Amygdala (tissue), 56 donors: ENCODE data around the gene SMAD6.

Source experiments
- DNase-seq, 56 donors: peaks; one replicate each; lab custom pipeline; 2025; lab: John Stamatoyannopoulos, UW

Gene SMAD6

DNA sequence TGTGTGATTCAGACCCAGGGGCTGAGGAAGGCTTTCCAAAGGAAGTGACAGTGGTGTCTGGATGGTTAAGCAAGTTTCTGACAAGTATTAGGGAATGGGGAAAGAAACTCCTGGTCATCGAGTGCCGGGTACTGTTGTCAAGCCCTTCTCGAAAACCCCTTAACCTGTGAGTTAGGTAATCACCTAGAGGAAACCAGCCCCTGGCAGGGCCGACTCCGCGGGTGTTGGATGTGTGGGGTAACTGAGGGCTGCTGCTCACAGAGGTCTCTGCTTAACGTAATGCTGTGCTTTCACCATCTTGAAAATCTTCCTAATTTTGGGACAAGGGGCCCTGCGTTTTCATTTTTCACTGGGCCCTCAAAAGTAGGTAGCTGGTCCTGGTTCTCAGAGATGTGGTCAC is 67.0 kb downstream of the SMAD6 start:
- DNase-seq = no peak

DNA sequence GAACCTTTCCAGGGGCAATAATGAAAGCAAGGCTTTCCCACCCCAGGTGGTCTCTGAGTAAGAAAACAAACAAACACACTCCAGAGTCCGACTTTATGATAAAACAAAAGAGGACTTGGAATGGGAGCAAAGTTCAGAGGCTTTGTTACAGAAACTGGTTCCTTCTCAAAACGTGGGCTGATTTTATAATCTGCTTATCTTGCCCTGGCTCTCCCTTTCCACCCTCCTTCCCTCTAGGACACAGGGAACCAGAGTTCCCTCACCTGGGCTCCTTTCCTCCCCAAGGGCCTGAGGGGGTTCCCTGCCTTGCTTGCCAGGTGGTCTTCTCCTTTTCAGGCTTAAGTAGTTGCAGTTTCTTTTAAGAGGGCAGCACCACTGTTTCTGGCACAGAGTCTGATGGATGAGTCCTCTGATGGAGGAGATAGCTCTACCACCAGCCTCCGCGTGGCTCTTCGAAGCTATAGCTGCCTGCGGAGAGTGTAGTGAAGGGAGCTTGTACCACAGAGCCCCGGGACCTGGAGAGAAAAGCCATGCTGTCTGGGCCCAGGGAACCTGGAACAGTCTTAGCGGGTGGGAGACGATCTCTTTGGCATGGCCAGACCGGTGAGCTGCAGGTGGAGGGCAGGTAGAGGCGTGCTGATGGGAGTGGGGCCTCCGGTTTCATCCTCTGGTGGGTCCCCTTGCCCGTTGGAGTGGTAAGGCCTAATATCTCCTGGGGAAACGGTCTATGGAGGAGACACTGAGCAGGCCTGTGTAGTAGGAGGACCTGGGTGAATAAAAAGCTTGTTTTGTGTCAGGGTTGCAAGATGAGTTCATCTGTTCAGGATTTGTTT is 68.7 kb downstream of the SMAD6 start:
- no peak for DNase-seq

DNA sequence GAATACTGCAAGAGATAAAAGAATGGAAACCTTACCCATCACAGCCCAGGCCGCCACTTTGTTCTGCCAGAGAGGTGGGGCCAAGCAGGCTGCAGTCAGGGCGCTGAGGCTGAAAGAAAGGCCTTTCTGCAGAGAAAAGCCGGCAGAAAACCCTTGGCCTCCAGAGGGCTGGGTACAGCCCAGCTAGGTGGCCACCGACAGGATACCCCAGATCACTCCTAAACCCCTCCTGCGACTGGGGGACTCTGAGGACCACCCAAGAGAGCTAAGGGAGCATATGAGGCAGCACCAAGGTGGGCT is 69.3 kb downstream of the SMAD6 start:
- no peak for DNase-seq

DNA sequence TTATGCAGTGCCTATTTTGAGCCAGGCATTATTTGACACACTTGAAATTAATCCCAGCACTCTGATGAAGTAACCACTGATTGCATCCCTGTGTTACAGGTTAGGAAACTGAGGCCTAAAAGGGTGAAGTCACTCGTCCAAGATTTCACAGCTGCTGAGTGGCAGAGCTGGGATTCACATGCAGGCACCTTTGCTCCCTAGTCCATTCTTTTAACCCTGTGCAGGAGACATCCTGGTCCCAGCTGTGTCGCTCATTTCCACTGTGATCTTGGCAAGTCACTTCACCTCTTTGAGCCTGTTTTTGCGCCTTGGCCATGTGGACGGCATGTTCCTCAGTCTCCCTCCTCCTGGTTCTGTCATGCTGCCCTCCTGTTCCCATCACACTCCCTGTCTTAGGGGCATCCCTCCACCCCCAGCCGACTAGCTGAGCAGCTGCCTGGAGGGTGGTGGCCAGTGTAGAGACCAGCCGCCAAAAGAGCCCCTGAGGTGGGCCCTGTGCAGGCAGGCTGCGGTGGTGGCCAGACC is 70.6 kb downstream of the SMAD6 start:
- DNase-seq = no peak

DNA sequence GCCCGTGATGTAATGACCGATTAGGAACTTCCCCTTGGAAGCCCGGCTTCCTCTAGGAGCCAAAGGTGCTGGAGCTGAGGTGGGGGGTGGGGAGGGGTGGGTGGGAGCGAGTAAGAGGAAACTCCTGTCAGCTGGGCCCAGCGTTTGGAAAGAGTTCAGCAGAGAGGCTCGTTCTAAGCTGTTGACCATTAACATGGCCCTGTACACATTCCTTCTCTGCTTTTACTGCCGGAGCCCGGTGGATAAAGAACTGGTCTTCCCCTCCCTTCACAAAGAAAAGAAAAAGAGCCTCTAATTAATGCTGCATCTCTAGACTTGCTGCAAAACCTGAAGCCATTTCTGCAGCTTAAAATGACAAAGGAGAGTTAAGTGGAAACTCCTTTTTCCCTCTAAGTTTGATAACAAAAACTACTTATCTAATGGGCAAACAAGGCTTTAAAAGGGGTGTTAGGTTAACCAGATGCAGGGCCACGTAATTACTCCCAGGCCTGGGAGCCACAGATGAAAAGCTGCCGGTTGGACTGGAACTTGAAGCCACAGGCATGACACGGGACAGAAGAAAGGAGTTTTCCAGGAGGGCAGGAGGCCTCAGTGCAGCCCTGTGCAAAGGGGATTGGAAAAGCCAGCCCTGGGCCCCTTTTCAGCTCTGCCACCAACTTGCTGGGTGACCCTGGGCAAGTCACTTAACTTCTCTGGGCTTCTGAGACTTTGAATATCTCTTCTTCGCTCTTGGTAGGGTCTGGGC is 71.3 kb downstream of the SMAD6 start:
- no peak for DNase-seq

DNA sequence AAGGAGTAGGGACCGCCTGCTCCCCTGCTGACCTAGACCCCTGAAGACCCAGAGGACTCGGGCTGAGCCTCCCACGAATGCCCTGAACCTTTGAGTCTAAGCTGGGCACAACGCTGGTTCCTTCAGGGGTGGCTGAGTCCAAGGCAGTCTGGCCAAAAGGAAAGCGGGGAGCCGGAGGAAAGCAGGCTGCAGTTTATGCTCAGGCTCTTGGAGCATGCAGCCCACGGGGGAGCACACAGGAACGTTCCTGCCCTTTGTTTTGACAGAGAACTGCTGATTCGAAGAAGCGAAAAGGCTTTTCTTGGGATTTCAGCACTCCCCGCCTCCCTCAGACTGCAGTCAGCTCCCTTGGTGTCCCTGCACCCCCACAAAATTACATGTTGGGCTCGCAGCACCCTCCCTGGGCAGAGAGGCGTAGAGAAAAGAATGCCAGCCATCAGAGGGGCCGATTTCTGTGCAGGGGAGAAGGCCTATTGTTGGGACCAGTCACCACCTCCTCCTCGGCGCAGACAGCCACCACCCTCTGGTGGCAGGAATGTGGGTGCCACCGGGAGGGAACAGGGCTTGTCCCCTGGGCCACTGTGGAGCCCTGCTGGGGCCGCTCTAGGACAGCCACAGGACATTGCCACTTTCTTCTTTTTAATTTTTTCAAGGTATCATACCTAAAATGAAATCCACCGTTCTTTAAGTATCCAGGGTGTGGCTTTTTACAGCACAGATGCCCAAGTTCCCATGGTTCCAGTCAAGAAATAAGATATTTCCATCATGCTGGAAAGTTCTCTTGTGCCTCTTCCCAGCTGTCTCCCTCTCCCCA is 72.2 kb downstream of the SMAD6 start:
- DNase-seq = peak in 48 of 56 donors; percentile 5 to 75 (median 38)

DNA sequence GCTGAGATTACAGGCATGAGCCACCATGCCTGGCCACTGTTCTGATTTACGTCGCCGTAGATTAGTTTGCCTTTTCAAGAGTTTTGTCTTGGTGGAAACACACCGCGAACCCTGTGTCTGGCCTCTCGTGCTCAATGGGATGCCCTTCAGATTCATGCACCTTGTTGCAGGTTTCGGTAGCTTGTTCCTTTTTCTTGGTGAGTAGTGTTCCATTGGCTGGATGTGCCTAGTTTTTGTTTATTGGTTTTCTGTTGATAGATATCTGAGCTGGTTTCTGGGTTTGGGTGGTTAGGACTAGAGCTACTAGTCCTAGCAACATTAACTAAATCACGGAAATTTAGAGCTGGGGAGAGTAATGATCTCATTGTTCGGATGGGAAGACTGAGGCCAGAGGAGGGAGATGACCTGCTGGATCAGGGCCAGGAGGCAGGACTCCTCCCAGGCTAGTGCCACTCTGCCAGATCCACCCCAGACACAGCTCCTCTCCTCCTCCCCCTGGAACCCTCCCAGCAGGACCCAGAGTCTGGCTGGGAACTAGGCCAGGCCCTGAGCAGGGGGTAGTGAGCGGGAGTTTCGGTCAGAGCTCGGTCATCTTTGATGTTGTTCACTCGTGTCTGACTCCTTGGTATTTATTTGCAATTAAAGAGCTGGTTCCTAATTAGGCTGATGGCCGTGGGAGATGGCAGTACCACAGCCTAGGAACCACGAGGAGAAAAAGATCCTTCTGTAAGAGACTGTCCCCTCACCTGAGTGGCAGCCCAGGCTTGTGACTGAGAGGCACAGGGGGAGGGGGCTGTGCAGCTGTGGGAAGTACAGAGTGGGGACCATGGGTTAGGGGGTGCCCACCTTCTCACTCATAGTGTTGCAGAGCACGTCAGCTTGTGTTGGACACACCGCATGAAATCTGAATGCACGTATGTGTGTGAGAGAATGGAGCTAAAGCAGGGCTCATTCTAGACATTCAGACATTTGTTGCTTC is 73.4 kb downstream of the SMAD6 start:
- DNase-seq = peak in 17 of 56 donors; percentile 7 to 37 (median 19)

DNA sequence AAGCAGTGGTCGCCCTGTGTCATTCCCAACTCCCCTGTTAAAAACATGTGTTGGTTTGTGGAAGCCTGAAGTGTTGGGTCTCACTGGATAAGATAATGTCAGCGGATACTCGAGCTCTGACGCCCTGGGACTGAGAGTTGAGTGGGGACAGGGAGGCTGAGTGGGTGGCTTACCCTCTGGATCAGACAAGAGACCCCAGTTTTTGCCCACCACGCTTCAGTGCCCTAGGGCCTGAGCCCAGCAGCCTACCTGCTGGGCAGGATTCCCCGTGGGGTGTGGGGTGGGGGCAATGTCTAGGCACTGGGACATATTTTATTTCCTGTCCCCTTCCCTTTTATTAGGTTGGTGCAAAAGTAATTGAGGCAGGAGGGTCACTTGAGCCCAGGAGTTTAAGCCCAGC is 75.0 kb downstream of the SMAD6 start:
- no peak for DNase-seq

DNA sequence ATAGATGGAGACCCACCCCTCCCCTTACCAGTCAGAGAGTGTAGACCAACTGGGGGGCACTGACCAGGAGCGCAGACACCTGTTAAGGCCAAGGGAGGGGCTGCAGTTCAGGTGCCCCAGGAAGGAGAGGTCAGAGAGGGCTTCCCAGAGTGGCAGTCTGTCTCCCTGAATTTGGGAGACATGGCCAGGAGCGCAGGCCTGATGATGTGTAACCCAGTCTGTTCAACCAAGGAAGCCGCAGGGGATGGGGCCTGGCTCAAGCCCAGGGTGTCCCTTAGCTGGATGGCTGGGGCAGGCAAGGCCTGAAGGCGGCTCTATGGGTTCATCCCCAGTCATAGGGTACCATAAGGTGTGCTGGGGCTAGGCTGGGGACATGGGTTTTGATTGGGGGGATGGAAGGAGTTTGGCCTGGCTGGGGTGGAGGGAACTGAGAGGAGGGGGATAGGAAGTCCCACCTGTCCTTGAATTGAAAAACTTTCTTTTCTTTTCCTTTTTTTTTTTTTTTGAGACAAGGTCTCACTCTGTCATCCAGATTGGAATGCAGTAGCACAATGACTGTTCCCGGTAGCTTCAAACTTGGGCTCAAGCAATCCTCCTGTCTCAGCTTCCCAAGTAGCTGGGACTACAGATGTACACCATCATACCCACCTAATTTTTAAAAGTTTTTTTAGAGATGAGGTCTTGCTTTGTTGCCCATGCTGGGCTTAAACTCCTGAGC is 75.7 kb downstream of the SMAD6 start:
- DNase-seq = no peak

DNA sequence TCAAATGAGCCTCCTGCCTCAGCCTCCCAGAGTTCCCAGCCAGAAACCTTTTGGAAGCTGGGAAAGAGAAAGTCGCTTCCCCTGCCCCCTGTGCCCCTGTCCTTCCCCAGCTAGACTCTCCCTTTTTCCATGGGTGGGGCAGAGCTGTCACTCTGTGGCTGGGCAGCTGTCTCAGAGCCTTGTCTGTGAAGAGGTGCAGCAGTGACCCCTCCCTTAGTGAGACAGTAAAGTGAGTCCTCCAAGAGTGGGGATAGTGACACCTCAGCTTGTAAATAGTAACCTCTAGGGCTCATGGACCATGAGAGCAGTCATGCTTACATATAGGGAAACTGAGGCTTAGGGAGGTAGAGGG is 76.3 kb downstream of the SMAD6 start:
- DNase-seq = no peak

DNA sequence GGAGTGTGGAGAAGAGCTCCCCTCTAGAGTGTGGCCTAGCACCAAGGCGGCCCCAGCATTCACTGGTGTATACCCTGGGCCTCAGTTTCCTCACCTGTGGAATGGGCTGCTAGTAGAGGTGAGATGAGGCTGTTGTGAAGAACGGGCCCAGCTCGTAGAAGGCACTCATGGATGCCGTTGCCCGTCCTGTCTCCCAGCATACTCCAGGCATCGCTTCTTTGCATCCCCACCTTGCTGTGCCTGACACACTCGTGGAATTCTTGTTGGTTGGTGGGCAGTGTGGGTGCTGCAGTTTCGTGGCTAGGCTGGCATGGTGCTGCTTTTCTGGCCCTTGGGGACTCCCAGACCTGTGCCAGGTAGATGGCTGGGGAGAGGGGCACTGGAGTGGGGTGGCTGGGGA is 76.7 kb downstream of the SMAD6 start:
- no peak for DNase-seq

DNA sequence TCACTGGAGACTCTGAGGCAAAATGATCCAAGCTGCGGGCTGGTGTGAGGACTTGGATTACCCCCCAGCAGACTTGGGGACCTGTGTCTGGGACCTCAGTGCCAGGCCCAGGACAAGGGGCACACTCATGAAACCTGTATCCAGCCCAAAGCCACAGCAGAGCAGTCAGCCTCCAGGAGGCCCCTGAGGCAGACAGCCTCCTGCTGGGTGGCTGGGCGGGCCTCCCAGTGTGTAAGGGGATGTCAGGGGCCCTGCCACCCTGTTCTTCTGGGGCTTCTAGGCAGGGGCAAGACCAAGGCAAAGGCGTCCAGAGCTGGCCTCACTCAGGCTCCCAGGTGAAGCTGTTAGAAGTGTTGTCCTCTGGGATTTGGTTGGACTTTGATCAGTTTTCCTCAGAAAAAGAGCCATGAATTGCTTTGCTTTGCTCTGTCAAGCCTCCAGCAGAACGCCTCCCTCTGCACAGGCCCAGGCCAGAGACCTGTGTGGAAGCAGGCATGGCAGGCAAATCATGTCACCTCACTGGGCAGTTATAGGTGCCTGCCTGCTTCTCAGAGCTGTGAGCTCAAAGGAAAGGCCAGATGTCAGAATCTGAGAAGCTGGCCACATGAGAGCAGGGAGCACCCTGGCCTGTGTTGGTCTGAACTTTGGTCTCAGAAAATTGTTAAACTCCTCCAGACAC is 77.4 kb downstream of the SMAD6 start:
- DNase-seq = no peak

DNA sequence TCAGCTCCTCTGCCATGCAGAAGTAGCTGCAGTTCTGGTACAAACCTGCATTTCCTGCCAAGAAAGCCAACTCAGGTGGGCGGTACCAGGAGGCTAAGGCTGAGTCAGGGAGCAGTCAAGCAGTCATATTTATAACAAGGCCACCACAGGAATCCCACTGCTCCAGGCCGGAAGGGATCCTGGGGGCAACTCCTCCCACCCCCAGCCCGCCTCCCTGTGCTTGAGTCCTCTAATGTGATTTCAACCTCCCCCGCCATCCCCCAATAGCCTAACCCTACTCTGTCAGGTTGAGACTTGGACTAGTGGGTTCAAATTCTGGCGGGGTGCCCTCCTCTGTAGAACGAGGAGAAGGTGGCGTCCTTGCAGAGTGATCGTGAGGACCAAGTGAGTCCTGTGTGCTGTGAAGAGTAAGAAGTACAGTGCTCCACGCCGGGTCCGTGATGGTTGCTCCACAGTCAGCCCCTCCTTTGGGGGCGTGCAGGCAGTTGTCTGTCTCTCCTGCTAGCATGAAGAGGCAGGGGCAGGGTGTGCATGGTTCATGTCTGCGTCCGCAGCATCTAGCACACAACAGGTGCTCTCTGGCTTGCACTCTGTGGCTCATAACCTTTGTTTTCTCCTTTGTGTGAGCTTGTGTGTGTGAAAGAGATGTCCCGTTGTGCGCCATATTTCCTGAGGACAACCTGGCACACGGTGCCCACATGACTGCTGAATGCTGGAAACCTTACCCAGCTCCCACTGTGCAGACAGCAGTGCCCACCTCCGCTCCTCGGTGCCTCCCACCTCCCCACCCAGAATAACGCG is 78.3 kb downstream of the SMAD6 start:
- no peak for DNase-seq

DNA sequence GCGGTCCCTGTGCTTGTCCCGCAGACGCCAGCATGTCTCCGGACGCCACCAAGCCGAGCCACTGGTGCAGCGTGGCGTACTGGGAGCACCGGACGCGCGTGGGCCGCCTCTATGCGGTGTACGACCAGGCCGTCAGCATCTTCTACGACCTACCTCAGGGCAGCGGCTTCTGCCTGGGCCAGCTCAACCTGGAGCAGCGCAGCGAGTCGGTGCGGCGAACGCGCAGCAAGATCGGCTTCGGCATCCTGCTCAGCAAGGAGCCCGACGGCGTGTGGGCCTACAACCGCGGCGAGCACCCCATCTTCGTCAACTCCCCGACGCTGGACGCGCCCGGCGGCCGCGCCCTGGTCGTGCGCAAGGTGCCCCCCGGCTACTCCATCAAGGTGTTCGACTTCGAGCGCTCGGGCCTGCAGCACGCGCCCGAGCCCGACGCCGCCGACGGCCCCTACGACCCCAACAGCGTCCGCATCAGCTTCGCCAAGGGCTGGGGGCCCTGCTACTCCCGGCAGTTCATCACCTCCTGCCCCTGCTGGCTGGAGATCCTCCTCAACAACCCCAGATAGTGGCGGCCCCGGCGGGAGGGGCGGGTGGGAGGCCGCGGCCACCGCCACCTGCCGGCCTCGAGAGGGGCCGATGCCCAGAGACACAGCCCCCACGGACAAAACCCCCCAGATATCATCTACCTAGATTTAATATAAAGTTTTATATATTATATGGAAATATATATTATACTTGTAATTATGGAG is 79.1 kb downstream of the SMAD6 start:
- DNase-seq = no peak

DNA sequence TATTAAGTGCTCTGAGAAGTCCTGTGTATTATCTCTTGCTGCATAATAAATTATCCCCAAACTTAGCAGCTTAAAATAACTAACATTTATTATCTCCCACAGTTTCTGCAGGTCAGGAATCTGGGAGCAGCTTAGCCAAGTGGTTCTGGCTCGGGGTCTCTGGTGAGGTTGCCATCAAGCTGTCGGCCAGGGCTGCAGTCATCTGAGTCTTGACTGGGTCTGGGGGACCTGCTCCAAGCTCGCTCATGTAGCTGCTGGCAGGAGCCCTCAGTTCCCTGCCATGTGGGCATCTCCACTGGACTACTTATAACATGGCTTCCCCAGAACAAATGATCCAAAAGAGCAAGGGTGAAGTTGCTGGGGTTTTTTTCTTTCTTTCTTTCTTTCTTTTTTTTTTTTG is 80.7 kb downstream of the SMAD6 start:
- DNase-seq = no peak

DNA sequence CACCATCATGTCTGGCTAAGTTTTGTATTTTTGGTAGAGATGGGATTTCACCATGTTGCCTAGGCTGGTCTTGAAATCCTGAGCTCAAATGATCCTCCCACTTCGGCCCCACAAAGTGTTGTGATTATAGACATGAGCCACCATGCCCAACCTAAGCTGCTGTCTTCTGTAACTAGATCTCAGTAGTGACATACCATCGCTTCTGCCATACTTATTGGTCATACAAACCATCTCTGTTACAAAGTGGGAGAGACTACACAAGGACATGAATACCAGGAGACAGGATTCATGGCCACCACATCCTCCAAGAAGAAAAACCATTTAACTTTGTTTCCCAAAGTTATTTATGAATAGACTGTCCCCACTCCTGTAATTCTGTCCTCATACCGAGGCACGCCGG is 81.3 kb downstream of the SMAD6 start:
- DNase-seq = no peak

DNA sequence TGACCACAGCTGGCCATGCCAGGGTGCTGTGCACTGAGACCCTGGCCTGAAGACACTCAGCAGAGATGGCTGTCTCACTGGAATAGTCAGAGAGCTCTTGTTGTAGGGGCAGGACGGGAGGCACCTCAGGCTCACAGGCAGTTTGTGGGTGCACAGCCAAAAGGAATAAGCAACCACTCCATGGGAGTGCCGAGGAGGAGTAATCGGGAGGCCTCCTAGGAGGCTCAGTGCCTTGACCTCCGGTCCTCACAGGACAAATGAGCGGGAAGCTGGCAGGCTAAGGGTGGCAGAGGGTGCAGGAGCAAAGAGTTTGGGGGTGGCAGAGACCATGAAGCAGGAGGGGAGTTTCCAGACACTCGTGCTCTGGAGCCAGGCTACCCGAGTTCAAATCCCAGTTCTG is 81.7 kb downstream of the SMAD6 start:
- DNase-seq = no peak
